Endothelial cell of umbilical vein (primary cell): ENCODE results near the gene NHERF2. TPM values are rescaled to one million over a fixed set of nuclear protein-coding genes. Genes with fewer than 3 reads are reported as not detected.

Experiments
- BruUV-seq: library from RNA; stranded (reverse); fragments of 400-500 nt; replicated peaks from 2 replicates; lab custom pipeline; 2021; lab: Mats Ljungman, UMichigan
- CTCF ChIA-PET: fragments of 300-600, 350-600 bp; sonication (Branson Sonifier 250); formaldehyde crosslinking; loops from one replicate; lab custom pipeline; 2021; ENCODE audit warnings: antibody characterized with exemption, inconsistent platforms; lab: Charles Lee
- POLR2A ChIA-PET: fragments of 300-600, 350-600 bp; sonication (Branson Sonifier 250); formaldehyde crosslinking; loops from one replicate; lab custom pipeline; 2021; ENCODE audit warnings: antibody characterized with exemption, inconsistent platforms; lab: Charles Lee
- DNase-seq: peaks from one replicate; pipeline ENCODE4 v3.0.0-alpha.2; 2011; ENCODE audit warnings: low read depth, low spot score
- FAIRE-seq: peaks from 2 replicates; lab custom pipeline; 2011; peaks lifted over from hg19 to GRCh38; lab: Jason Lieb, UNC
- H2AFZ ChIP-seq: 2 replicates; pipeline ENCODE4 v1.6.0; 2012; ENCODE audit warnings: low read depth, low read length, control low read depth, inconsistent platforms
- H3K27ac ChIP-seq: 2 replicates; pipeline ENCODE4 v1.5.1; 2011; ENCODE audit warnings: low read depth, mild to moderate bottlenecking, control low read depth, low read length, moderate library complexity; ENCODE audit not compliant: insufficient read depth
- H3K27me3 ChIP-seq, 2 experiments: 2 replicates each; pipeline versions ENCODE4 v1.6.0 to v1.6.1; 2011; ENCODE audit warnings: low read length in 2 of 2, mixed read lengths in 1 of 2; ENCODE audit not compliant: control insufficient read depth in 2 of 2, insufficient read depth in 2 of 2
- H3K36me3 ChIP-seq, 2 experiments: 2 replicates in 1 of 2; 3 replicates in 1 of 2; pipeline ENCODE4 v1.5.1; 2011; ENCODE audit warnings: low read length in 2 of 2, mild to moderate bottlenecking in 1 of 2, moderate library complexity in 1 of 2; ENCODE audit not compliant: control insufficient read depth in 2 of 2, insufficient read depth in 2 of 2; ENCODE audit errors: extremely low read depth in 1 of 2
- H3K4me1 ChIP-seq: 3 replicates; pipeline ENCODE4 v1.5.1; 2011; ENCODE audit warnings: mild to moderate bottlenecking, low read length; ENCODE audit not compliant: control insufficient read depth, insufficient read depth; ENCODE audit errors: extremely low read depth
- H3K4me2 ChIP-seq: 2 replicates; pipeline ENCODE4 v1.6.1; 2011; ENCODE audit warnings: low read length, control low read depth, mixed read lengths; ENCODE audit not compliant: insufficient read depth
- H3K4me3 ChIP-seq, 3 experiments: fragments of 200-600 bp in 1 of 3; sonication (generic), shearing (Covaris generic) in 1 of 3; replicated peaks in 1 of 3; 2 replicates each; pipeline ENCODE4 v1.5.1; 2011 to 2016; ENCODE audit warnings: control low read depth in 3 of 3, low read length in 3 of 3, mild to moderate bottlenecking in 2 of 3, inconsistent platforms in 1 of 3, low read depth in 1 of 3, moderate library complexity in 1 of 3; ENCODE audit not compliant: insufficient read depth in 1 of 3
- H3K79me2 ChIP-seq: 2 replicates; pipeline ENCODE4 v1.6.0; 2012; ENCODE audit warnings: low read length, inconsistent platforms; ENCODE audit not compliant: control insufficient read depth, insufficient read depth
- H3K9ac ChIP-seq: replicated peaks from 2 replicates; pipeline ENCODE3; 2011; ENCODE audit warnings: low read length, control low read depth; ENCODE audit not compliant: insufficient read depth; ENCODE audit errors: extremely low read depth
- H3K9me1 ChIP-seq: replicated peaks from 3 replicates; pipeline ENCODE4 v1.6.0; 2011; ENCODE audit warnings: mild to moderate bottlenecking, low read length; ENCODE audit not compliant: control insufficient read depth, insufficient read depth; ENCODE audit errors: extremely low read depth
- H3K9me3 ChIP-seq: replicated peaks from 2 replicates; pipeline ENCODE4 v1.5.1; 2012; ENCODE audit warnings: low read length, inconsistent platforms; ENCODE audit not compliant: control insufficient read depth, insufficient read depth
- H4K20me1 ChIP-seq: replicated peaks from 2 replicates; pipeline ENCODE3; 2011; ENCODE audit warnings: mild to moderate bottlenecking, low read length; ENCODE audit not compliant: control insufficient read depth, insufficient read depth; ENCODE audit errors: extremely low read depth
- EZH2 ChIP-seq: IDR thresholded peaks from 2 replicates; pipeline ENCODE4 v1.6.1; 2012; ENCODE audit warnings: borderline replicate concordance, low read depth, mild to moderate bottlenecking, moderate library complexity, low read length, inconsistent platforms; ENCODE audit not compliant: severe bottlenecking
- FOS ChIP-seq: IDR thresholded peaks from 2 replicates; pipeline ENCODE4 v1.6.1; 2011; ENCODE audit warnings: mild to moderate bottlenecking, low read length, moderate library complexity, borderline replicate concordance; ENCODE audit not compliant: insufficient read depth
- GATA2 ChIP-seq: IDR thresholded peaks from 2 replicates; pipeline ENCODE4 v1.7.0; 2011; ENCODE audit warnings: low read depth, mild to moderate bottlenecking, moderate library complexity, mixed read lengths, low read length; ENCODE audit not compliant: insufficient read length, insufficient read depth
- JUN ChIP-seq: IDR thresholded peaks from 2 replicates; pipeline ENCODE4 v1.6.1; 2011; ENCODE audit warnings: borderline replicate concordance, low read depth; ENCODE audit not compliant: insufficient read length, insufficient read depth
- MYC ChIP-seq: IDR thresholded peaks from one replicate; pipeline ENCODE4 v1.6.1; 2011; ENCODE audit warnings: mild to moderate bottlenecking, low read depth, low read length
- POLR2A ChIP-seq: IDR thresholded peaks from 2 replicates; pipeline ENCODE4 v1.6.1; 2012; ENCODE audit warnings: low read depth, mild to moderate bottlenecking, control low read depth, low read length
- POLR2AphosphoS5 ChIP-seq: IDR thresholded peaks from 2 replicates; pipeline ENCODE4 v1.6.1; 2012; ENCODE audit warnings: low read depth, mild to moderate bottlenecking, control low read depth, low read length, moderate library complexity; ENCODE audit not compliant: insufficient read depth
- dilution Hi-C: fragments of 300-500 bp; cut with MboI; formaldehyde crosslinking; loops from one replicate; pipeline ENCODE4 v1.15.0; 2019; ENCODE audit warnings: low sequenced_read_pairs; ENCODE audit not compliant: extremely low pct_ligation_motif_present
- intact Hi-C: fragments of 100-400 bp; cut with micrococcal nuclease; formaldehyde crosslinking; loops from one replicate; pipeline ENCODE4 v1.10.0; 2022
- polyA plus RNA-seq, 4 experiments: library from polyadenylated mRNA; depleted of rRNA in 3 of 4; stranded (reverse) in 3 of 4; unstranded in 1 of 4; fragments of >200 nt; gene quantifications; 2 replicates each; pipeline versions ENCODE4 v1.2.1 to v1.2.3, GENCODE V29; 2011 to 2012; ENCODE audit warnings: missing spikeins in 1 of 4
- total RNA-seq: library from RNA; stranded (reverse); gene quantifications from 2 replicates; pipeline ENCODE4 v1.2.3, GENCODE V29; 2021
- TF ChIP-seq, protein P1 (sequence below): IDR thresholded peaks from 2 replicates; pipeline ENCODE4 v1.6.1; 2011; ENCODE audit not compliant: insufficient read depth, insufficient read length
- TF ChIP-seq, protein P2 (sequence below), 2 donors: IDR thresholded peaks; 1 replicate in 1 of 2; 2 replicates in 1 of 2; pipeline ENCODE4 v1.5.1; 2011; ENCODE audit warnings: low read length in 2 of 2, mild to moderate bottlenecking in 2 of 2, moderate library complexity in 2 of 2, control low read depth in 1 of 2, inconsistent platforms in 1 of 2, low read depth in 1 of 2; ENCODE audit not compliant: insufficient read depth in 1 of 2; ENCODE audit errors: extremely low read depth in 1 of 2

The NHERF2 gene
- total and polyA plus RNA-seq, 2 donors (not counting 3 experiments of a cell fraction or from before 2014, with no cell fraction given), result 65.2 to 71.2 TPM

GRCh38 chr16:1987198-1987597 lies 39.5 kb upstream of the NHERF2 start:
- Histone ChIP-seq H3K9me1 (no peaks in the 10 kb centered on the region), H3K9ac (no peak overlapping the region), H3K36me3 (peaks cover 0 to 7% of the 10 kb centered on the region in 2 experiments), H3K27ac (no peak overlapping the region), H2AFZ (no peak overlapping the region), H3K79me2 (peaks cover 5% of the 10 kb centered on the region), H4K20me1 (no peaks in the 10 kb centered on the region), H3K27me3 (peaks cover 29 to 34% of the 10 kb centered on the region in 2 experiments), H3K4me3 (no peak overlapping the region), H3K9me3 (no peaks in the 10 kb centered on the region), H3K4me1 (peaks cover 22% of the 10 kb centered on the region), H3K4me2 (no peak overlapping the region)
- intact Hi-C loops, result no loop called here
- ChIA-PET CTCF (no interaction called here), POLR2A (no interaction called here)
- no TSS peak for BruUV-seq
- dilution Hi-C loops, result no loop called here
- FAIRE-seq (no peak), DNase-seq (no peak)
- TF ChIP-seq MYC (no peak), POLR2A (no peak), EZH2 (no peak), POLR2AphosphoS5 (no peak), FOS (no peak), GATA2 (no peak), JUN (no peak)
- TF ChIP-seq, protein P1, sequence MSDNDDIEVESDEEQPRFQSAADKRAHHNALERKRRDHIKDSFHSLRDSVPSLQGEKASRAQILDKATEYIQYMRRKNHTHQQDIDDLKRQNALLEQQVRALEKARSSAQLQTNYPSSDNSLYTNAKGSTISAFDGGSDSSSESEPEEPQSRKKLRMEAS, result no peak
- TF ChIP-seq, protein P2, sequence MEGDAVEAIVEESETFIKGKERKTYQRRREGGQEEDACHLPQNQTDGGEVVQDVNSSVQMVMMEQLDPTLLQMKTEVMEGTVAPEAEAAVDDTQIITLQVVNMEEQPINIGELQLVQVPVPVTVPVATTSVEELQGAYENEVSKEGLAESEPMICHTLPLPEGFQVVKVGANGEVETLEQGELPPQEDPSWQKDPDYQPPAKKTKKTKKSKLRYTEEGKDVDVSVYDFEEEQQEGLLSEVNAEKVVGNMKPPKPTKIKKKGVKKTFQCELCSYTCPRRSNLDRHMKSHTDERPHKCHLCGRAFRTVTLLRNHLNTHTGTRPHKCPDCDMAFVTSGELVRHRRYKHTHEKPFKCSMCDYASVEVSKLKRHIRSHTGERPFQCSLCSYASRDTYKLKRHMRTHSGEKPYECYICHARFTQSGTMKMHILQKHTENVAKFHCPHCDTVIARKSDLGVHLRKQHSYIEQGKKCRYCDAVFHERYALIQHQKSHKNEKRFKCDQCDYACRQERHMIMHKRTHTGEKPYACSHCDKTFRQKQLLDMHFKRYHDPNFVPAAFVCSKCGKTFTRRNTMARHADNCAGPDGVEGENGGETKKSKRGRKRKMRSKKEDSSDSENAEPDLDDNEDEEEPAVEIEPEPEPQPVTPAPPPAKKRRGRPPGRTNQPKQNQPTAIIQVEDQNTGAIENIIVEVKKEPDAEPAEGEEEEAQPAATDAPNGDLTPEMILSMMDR (IDR thresholded peaks at IDR 0.05; ENCODE audit: extremely low read depth in 1 of 2, insufficient read depth in 1 of 2, low read depth in 1 of 2, low read length in 2 of 2), result no peak
